HepG2 (cell line): ENCODE results near the gene F7. TPM values are rescaled to one million over a fixed set of nuclear protein-coding genes. Genes with fewer than 3 reads are reported as not detected.

Source experiments
- CREM ChIP-seq, 2 experiments: sonication (generic) in 1 of 2; formaldehyde crosslinking in 1 of 2; IDR thresholded peaks; 2 replicates each; pipeline versions ENCODE4 v1.4.0 to v1.6.1; 2016 to 2020; ENCODE audit warnings: antibody characterized with exemption in 1 of 2, mild to moderate bottlenecking in 1 of 2, missing genetic modification reagents in 1 of 2
- EZH2 ChIP-seq: conservative IDR thresholded peaks from 2 replicates; pipeline ENCODE4 v1.6.1; 2012; ENCODE audit warnings: mild to moderate bottlenecking, low read depth, low read length, moderate library complexity
- FOXK1 ChIP-seq: sonication (generic); formaldehyde crosslinking; IDR thresholded peaks from 2 replicates; pipeline ENCODE4 v1.4.0; 2020; ENCODE audit warnings: low read depth, missing genetic modification reagents, borderline replicate concordance
- GTF3A ChIP-seq: sonication (generic); formaldehyde crosslinking; conservative IDR thresholded peaks from 2 replicates; pipeline ENCODE4 v1.4.0; 2020; ENCODE audit warnings: mild to moderate bottlenecking, missing genetic modification reagents
- HIC2 ChIP-seq: sonication (generic); formaldehyde crosslinking; IDR thresholded peaks from 2 replicates; pipeline ENCODE4 v1.9.0; 2022; ENCODE audit warnings: low read depth, missing genetic modification reagents
- JDP2 ChIP-seq: sonication (generic); formaldehyde crosslinking; IDR thresholded peaks from 2 replicates; pipeline ENCODE4 v1.8.1; 2022; ENCODE audit warnings: missing genetic modification reagents, borderline replicate concordance
- MBNL3 ChIP-seq: fragments of 250-450 bp; sonication (Bioruptor Pico); conservative IDR thresholded peaks from 2 replicates; pipeline ENCODE4 v1.8.0; 2022; ENCODE audit warnings: mild to moderate bottlenecking, inconsistent platforms
- MYC ChIP-seq: sonication (generic); formaldehyde crosslinking; IDR thresholded peaks from 2 replicates; pipeline ENCODE4 v1.9.0; 2021; ENCODE audit warnings: missing genetic modification reagents, borderline replicate concordance
- NAIF1 ChIP-seq: sonication (generic); formaldehyde crosslinking; IDR thresholded peaks from 2 replicates; pipeline ENCODE4 v1.5.0; 2020; ENCODE audit warnings: mild to moderate bottlenecking, missing genetic modification reagents, borderline replicate concordance
- PTBP1 ChIP-seq: fragments of 200-400 bp; formaldehyde crosslinking; IDR thresholded peaks from 2 replicates; pipeline ENCODE4 v1.6.1; 2018; ENCODE audit warnings: low read length, low read depth; ENCODE audit not compliant: poor library complexity, severe bottlenecking
- RARA ChIP-seq: IDR thresholded peaks from 2 replicates; pipeline ENCODE4 v1.6.1; 2016; ENCODE audit warnings: missing genetic modification reagents, missing compliant biosample characterization
- RNF2 ChIP-seq: fragments of 450-650 bp; conservative IDR thresholded peaks from 2 replicates; pipeline ENCODE4 v1.6.1; 2016; ENCODE audit warnings: low read depth
- SNAI1 ChIP-seq: sonication (generic); formaldehyde crosslinking; IDR thresholded peaks from 2 replicates; pipeline ENCODE4 v1.5.0; 2020; ENCODE audit warnings: mild to moderate bottlenecking, missing genetic modification reagents, borderline replicate concordance
- THAP11 ChIP-seq: IDR thresholded peaks from 2 replicates; pipeline ENCODE4 v1.6.1; 2016; ENCODE audit warnings: missing biosample characterization, missing genetic modification reagents
- ZBTB14 ChIP-seq: sonication (generic); formaldehyde crosslinking; IDR thresholded peaks from 2 replicates; pipeline ENCODE4 v1.4.0; 2020; ENCODE audit warnings: missing genetic modification reagents
- ZFP91 ChIP-seq: sonication (generic); formaldehyde crosslinking; IDR thresholded peaks from 2 replicates; pipeline ENCODE4 v1.9.0; 2022; ENCODE audit warnings: missing genetic modification reagents, mild to moderate bottlenecking, borderline replicate concordance
- ZMYM2 ChIP-seq: sonication (generic); formaldehyde crosslinking; IDR thresholded peaks from 2 replicates; pipeline ENCODE4 v1.8.0; 2022; ENCODE audit warnings: mild to moderate bottlenecking, missing genetic modification reagents
- ZMYM3 ChIP-seq: sonication (generic); formaldehyde crosslinking; IDR thresholded peaks from 2 replicates; pipeline ENCODE4 v1.5.1; 2020; ENCODE audit warnings: mild to moderate bottlenecking, missing genetic modification reagents
- ZNF282 ChIP-seq: fragments of 450-650 bp; IDR thresholded peaks from 2 replicates; pipeline ENCODE4 v1.6.1; 2018; ENCODE audit not compliant: partially characterized antibody
- ZNF513 ChIP-seq: sonication (generic); formaldehyde crosslinking; conservative IDR thresholded peaks from 2 replicates; pipeline ENCODE4 v1.5.0; 2020; ENCODE audit warnings: missing genetic modification reagents
- ZNF607 ChIP-seq: sonication (generic); formaldehyde crosslinking; IDR thresholded peaks from 2 replicates; pipeline ENCODE4 v1.5.1; 2020; ENCODE audit warnings: missing genetic modification reagents, mild to moderate bottlenecking, borderline replicate concordance
- ZNF740 ChIP-seq: sonication (generic); formaldehyde crosslinking; IDR thresholded peaks from 2 replicates; pipeline ENCODE4 v1.4.0; 2020; ENCODE audit warnings: missing genetic modification reagents
- polyA plus RNA-seq, 8 experiments: library from polyadenylated mRNA; depleted of rRNA in 3 of 8; stranded (reverse) in 7 of 8; unstranded in 1 of 8; fragments of >200 nt; fragmentation: Illumina TruSeq in 4 of 8; extraction: Trizol in 4 of 8; gene quantifications; 2 replicates each; pipeline versions ENCODE4 v1.2.1 to v1.2.3, GENCODE V29; 2011 to 2016; ENCODE audit warnings: low read depth in 4 of 8, missing spikeins in 1 of 8, mixed read lengths in 1 of 8; ENCODE audit not compliant: insufficient read depth in 1 of 8
- total RNA-seq, 5 experiments: library from RNA; depleted of rRNA; stranded (reverse); fragments of >200 nt; fragmentation: Illumina TruSeq; extraction: Trizol; gene quantifications; 2 replicates each; pipeline ENCODE4 v1.2.3, GENCODE V29; 2016; ENCODE audit warnings: low read depth in 1 of 5

F7 gene
- total and polyA plus RNA-seq, 2 of the 13 experiments (the other 11 are each of a cell fraction or from before 2014, with no cell fraction given): 12.6 to 26.5 TPM

GRCh38 chr13:113149711-113150549, 44.3 kb downstream of the F7 start (continued):
- no peak for TF ChIP-seq RNF2
- no peak; the same call in 1 of the 2 replicates for TF ChIP-seq ZFP91 (CRISPR knock-in tag)
- 0 out of 2 replicates have a peak, but pooled peaks have one; percentile 12 for TF ChIP-seq ZNF607 (CRISPR knock-in tag)
- no peak for TF ChIP-seq ZBTB14 (CRISPR knock-in tag)
- TF ChIP-seq EZH2: no peak
- TF ChIP-seq PTBP1: no peak
- TF ChIP-seq SNAI1 (CRISPR knock-in tag): no peak; the same call in 1 of the 2 replicates
- TF ChIP-seq JDP2: no peak; the same call in 1 of the 2 replicates
- no peak for TF ChIP-seq ZNF282
- peak; percentile 74 for TF ChIP-seq CREM (IDR thresholded peaks at IDR 0.05)
- no peak for TF ChIP-seq CREM (CRISPR knock-in tag; IDR thresholded peaks at IDR 0.05)
- TF ChIP-seq FOXK1 (CRISPR knock-in tag): 0 out of 2 replicates have a peak, but pooled peaks have one; percentile 21
- TF ChIP-seq ZNF513 (CRISPR knock-in tag): no peak
- no peak for TF ChIP-seq MBNL3 (CRISPR knock-in tag)
- TF ChIP-seq ZMYM3 (CRISPR knock-in tag): no peak; the same call in 1 of the 2 replicates
- TF ChIP-seq HIC2 (CRISPR knock-in tag): no peak
- TF ChIP-seq RARA (CRISPR knock-in tag): peak; percentile 94
- TF ChIP-seq ZNF740 (CRISPR knock-in tag): 0 out of 2 replicates have a peak, but pooled peaks have one; percentile 1
- 0 out of 2 replicates have a peak, but pooled peaks have one; percentile 35 for TF ChIP-seq NAIF1 (CRISPR knock-in tag)
- TF ChIP-seq THAP11 (CRISPR knock-in tag): peak; percentile 52; the same call in 1 of the 2 replicates
- no peak for TF ChIP-seq ZMYM2 (CRISPR knock-in tag)
- TF ChIP-seq MYC (CRISPR knock-in tag): no peak
- no peak for TF ChIP-seq GTF3A
